ENCODE measurements around the gene POLG. TPM values are rescaled to one million over a fixed set of nuclear protein-coding genes. Genes with fewer than 3 reads are reported as not detected.

POLG gene
- total and polyA plus RNA-seq, 2 of the 13 experiments (the other 11 are each of a cell fraction or from before 2014, with no cell fraction given), result 26.6 to 35.5 TPM

- TF ChIP-seq PLSCR1 (CRISPR knock-in tag; IDR thresholded peaks at IDR 0.05; ENCODE audit: borderline replicate concordance), result no peak
- TF ChIP-seq ZNF569 (CRISPR knock-in tag; IDR thresholded peaks at IDR 0.05; ENCODE audit: borderline replicate concordance), result no peak
- TF ChIP-seq ZNF776 (CRISPR knock-in tag; IDR thresholded peaks at IDR 0.05), result no peak
- no peak for TF ChIP-seq HNRNPUL1 (IDR thresholded peaks at IDR 0.05; ENCODE audit: low read depth, low read length)
- TF ChIP-seq THYN1 (CRISPR knock-in tag; IDR thresholded peaks at IDR 0.05; ENCODE audit: borderline replicate concordance, low read depth), result no peak
- TF ChIP-seq ZNF503 (CRISPR knock-in tag; IDR thresholded peaks at IDR 0.05), result no peak
- TF ChIP-seq ZBTB26 (CRISPR knock-in tag; IDR thresholded peaks at IDR 0.05; ENCODE audit: borderline replicate concordance), result no peak
- no peak for TF ChIP-seq ZNF232 (CRISPR knock-in tag; IDR thresholded peaks at IDR 0.05; ENCODE audit: borderline replicate concordance)
These were observed 34.8 kb upstream of the POLG start (continued) for GRCh38 chr15:89369341-89369947.

Data from HepG2 (cell line).